GM12878 (cell line): ENCODE measurements around the gene GPC6.

ENCODE experiments used
- EP300 ChIP-seq, 2 experiments: fragments of 150-350 bp in 1 of 2; IDR thresholded peaks; 2 replicates each; pipeline ENCODE4 v1.6.1; 2011 to 2012; ENCODE audit warnings: low read depth in 2 of 2, low read length in 2 of 2, borderline replicate concordance in 1 of 2, improper control_type of control experiment in 1 of 2, inconsistent platforms in 1 of 2; ENCODE audit not compliant: control insufficient read depth in 1 of 2
- HDGF ChIP-seq: fragments of 450-650 bp; IDR thresholded peaks from 2 replicates; pipeline ENCODE4 v1.6.1; 2016; ENCODE audit warnings: antibody characterized with exemption
- MYC ChIP-seq: IDR thresholded peaks from 2 replicates; pipeline ENCODE4 v1.6.1; 2011; ENCODE audit warnings: mild to moderate bottlenecking, low read length, moderate library complexity, inconsistent platforms; ENCODE audit not compliant: insufficient read depth, insufficient replicate concordance, insufficient read length, severe bottlenecking
- SP1 ChIP-seq: IDR thresholded peaks from one replicate; pipeline ENCODE4 v1.6.1; 2011; ENCODE audit warnings: low read depth, low read length
- ZBTB33 ChIP-seq: fragments of 450-650 bp; IDR thresholded peaks from 2 replicates; pipeline ENCODE4 v1.6.1; 2017; ENCODE audit warnings: mild to moderate bottlenecking
- TF ChIP-seq, protein P1 (sequence below), 3 experiments: IDR thresholded peaks in 2 of 3; conservative IDR thresholded peaks in 1 of 3; 2 replicates each; pipeline ENCODE4 v1.5.1; 2011; ENCODE audit warnings: low read depth in 3 of 3, low read length in 3 of 3, mild to moderate bottlenecking in 3 of 3, control low read depth in 2 of 3, moderate library complexity in 2 of 3, inconsistent platforms in 1 of 3, mixed read lengths in 1 of 3; ENCODE audit not compliant: control insufficient read depth in 2 of 3, insufficient read depth in 1 of 3; ENCODE audit errors: extremely low read depth in 1 of 3

- TF ChIP-seq EP300 (IDR thresholded peaks at IDR 0.05; ENCODE audit: borderline replicate concordance in 1 of 2, control insufficient read depth in 1 of 2, low read depth in 2 of 2, low read length in 2 of 2) (no peak), HDGF (no peak), ZBTB33 (no peak), MYC (no peak), SP1 (no peak)
- TF ChIP-seq, protein P1, sequence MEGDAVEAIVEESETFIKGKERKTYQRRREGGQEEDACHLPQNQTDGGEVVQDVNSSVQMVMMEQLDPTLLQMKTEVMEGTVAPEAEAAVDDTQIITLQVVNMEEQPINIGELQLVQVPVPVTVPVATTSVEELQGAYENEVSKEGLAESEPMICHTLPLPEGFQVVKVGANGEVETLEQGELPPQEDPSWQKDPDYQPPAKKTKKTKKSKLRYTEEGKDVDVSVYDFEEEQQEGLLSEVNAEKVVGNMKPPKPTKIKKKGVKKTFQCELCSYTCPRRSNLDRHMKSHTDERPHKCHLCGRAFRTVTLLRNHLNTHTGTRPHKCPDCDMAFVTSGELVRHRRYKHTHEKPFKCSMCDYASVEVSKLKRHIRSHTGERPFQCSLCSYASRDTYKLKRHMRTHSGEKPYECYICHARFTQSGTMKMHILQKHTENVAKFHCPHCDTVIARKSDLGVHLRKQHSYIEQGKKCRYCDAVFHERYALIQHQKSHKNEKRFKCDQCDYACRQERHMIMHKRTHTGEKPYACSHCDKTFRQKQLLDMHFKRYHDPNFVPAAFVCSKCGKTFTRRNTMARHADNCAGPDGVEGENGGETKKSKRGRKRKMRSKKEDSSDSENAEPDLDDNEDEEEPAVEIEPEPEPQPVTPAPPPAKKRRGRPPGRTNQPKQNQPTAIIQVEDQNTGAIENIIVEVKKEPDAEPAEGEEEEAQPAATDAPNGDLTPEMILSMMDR (IDR thresholded peaks at IDR 0.05 in 2 of 3, conservative IDR thresholded peaks at IDR 0.05 in 1 of 3; ENCODE audit: control insufficient read depth in 2 of 3, extremely low read depth in 1 of 3, insufficient read depth in 1 of 3, low read depth in 3 of 3, low read length in 3 of 3) = no peak
Measured at GRCh38 chr13:94270556-94270955, 1043.9 kb downstream of the GPC6 start.
